ENCODE measurements around the gene SGMS1. TPM values are rescaled to one million over a fixed set of nuclear protein-coding genes. Genes with fewer than 3 reads are reported as not detected.

SGMS1 gene
- polyA plus RNA-seq, 2 of the 4 experiments (the other 2 are of a cell fraction), result 22.7 to 28.2 TPM

DNA sequence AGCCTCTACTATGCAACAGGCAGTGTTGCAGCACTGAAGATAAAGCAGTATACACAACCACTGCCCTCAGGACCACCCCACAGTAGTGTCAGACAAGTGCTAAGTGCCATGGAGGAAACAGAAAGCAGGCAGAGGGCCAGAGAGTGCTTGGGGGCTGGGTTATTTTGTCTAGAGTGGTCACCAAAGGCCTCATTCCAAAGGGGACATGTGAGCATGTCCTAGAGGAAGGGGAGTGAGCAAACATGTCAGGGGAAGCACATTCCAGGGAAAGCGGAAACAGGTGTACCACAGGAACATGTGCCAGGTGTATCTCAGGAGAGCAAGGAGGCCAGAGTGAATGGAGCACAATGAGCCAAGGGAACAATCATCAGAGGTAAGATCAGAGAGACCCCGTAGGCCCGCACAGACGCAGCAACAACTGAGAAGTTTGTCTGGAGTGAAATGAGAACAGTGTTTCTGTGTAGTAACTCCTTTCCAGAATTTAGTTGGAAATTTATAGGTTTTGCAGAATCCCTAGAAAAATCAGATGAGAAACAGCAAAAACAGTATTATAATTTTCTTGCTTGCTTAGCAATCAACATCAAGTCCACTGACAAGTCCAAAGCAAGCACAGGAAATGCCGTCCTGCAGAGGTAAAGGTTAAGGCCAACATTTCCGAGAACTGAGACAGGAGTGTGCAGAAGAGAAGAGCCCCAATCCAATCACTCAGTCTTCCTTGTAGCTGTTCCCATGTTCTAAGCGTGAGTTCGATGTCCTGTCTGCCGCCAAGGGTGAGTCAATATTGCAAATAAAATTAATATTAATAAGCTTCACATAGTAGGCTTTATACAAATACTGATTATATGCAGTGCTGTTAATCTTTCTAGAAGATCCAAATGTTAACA, 67.3 kb downstream of the SGMS1 start (continued):
- TF ChIP-seq NFE2L2 (conservative IDR thresholded peaks at IDR 0.05; ENCODE audit: low read length), result no peak
- TF ChIP-seq, protein P1, sequence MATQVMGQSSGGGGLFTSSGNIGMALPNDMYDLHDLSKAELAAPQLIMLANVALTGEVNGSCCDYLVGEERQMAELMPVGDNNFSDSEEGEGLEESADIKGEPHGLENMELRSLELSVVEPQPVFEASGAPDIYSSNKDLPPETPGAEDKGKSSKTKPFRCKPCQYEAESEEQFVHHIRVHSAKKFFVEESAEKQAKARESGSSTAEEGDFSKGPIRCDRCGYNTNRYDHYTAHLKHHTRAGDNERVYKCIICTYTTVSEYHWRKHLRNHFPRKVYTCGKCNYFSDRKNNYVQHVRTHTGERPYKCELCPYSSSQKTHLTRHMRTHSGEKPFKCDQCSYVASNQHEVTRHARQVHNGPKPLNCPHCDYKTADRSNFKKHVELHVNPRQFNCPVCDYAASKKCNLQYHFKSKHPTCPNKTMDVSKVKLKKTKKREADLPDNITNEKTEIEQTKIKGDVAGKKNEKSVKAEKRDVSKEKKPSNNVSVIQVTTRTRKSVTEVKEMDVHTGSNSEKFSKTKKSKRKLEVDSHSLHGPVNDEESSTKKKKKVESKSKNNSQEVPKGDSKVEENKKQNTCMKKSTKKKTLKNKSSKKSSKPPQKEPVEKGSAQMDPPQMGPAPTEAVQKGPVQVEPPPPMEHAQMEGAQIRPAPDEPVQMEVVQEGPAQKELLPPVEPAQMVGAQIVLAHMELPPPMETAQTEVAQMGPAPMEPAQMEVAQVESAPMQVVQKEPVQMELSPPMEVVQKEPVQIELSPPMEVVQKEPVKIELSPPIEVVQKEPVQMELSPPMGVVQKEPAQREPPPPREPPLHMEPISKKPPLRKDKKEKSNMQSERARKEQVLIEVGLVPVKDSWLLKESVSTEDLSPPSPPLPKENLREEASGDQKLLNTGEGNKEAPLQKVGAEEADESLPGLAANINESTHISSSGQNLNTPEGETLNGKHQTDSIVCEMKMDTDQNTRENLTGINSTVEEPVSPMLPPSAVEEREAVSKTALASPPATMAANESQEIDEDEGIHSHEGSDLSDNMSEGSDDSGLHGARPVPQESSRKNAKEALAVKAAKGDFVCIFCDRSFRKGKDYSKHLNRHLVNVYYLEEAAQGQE (IDR thresholded peaks at IDR 0.05), result no peak

DNA sequence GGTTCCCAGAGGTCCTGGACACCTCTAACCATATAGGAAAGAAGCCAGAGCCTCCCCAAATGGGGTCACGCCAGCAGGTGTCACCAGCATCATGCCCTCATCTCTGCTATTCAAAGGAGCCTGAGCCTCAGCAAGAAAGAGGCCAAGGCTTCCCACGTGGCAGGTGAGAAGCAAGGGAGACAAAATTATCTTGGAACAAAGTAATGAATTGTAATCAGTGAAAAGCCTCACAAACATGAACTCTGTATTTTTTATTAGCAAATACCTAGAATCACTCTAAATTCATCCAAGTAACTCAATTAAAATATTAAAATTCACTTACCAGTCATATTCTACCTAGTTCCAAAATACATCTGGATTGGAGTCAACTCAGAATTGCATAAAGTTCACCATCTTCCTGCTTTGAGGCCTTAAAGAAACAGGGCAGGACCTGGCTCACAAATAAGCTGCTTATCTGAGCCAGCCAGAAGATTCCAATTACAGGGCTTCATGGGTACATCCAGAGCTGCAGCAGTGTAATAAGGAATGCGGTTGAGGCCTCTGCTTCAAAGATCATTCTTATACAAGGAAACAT, 68.7 kb downstream of the SGMS1 start:
- FAIRE-seq (no peak), ATAC-seq (peak; percentile 64 to 76; a peak in 5 of 6 replicates), DNase-seq (ENCODE audit: low read depth in 1 of 2, low spot score in 1 of 2) (no peak)
- Histone ChIP-seq H3K4me2 (no peak overlapping the region), H3K27ac (no peak overlapping the region), H3K9me3 (no peaks in the 10 kb centered on the region), H3K4me1 (no peaks in the 10 kb centered on the region), H3K4me3 (no peak overlapping the region)
- ChIA-PET POLR2A (no interaction called here), CTCF (interaction anchor here (0.8 to 1.1 kb wide), 4 partner anchors 14 to 105 kb away, joined by 3 to 4 read pairs (median 3); partner anchors contain the start of gene SGMS1)
- no peak for TF ChIP-seq BHLHE40 (IDR thresholded peaks at IDR 0.05; ENCODE audit: low read depth, low read length)
- TF ChIP-seq ZFP36 (IDR thresholded peaks at IDR 0.05; ENCODE audit: borderline replicate concordance, partially characterized antibody), result no peak
- no peak for TF ChIP-seq RNF2 (IDR thresholded peaks at IDR 0.05; ENCODE audit: borderline replicate concordance, low read depth)
- TF ChIP-seq, protein P2, sequence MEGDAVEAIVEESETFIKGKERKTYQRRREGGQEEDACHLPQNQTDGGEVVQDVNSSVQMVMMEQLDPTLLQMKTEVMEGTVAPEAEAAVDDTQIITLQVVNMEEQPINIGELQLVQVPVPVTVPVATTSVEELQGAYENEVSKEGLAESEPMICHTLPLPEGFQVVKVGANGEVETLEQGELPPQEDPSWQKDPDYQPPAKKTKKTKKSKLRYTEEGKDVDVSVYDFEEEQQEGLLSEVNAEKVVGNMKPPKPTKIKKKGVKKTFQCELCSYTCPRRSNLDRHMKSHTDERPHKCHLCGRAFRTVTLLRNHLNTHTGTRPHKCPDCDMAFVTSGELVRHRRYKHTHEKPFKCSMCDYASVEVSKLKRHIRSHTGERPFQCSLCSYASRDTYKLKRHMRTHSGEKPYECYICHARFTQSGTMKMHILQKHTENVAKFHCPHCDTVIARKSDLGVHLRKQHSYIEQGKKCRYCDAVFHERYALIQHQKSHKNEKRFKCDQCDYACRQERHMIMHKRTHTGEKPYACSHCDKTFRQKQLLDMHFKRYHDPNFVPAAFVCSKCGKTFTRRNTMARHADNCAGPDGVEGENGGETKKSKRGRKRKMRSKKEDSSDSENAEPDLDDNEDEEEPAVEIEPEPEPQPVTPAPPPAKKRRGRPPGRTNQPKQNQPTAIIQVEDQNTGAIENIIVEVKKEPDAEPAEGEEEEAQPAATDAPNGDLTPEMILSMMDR (IDR thresholded peaks at IDR 0.05), result peak; percentile 25; the same call in 1 of the 3 replicates
- TF ChIP-seq, protein P3, sequence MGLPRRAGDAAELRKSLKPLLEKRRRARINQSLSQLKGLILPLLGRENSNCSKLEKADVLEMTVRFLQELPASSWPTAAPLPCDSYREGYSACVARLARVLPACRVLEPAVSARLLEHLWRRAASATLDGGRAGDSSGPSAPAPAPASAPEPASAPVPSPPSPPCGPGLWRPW (IDR thresholded peaks at IDR 0.05), result no peak
- TF ChIP-seq RAD21 (conservative IDR thresholded peaks at IDR 0.05 in 1 of 2, IDR thresholded peaks at IDR 0.05 in 1 of 2), result peak; percentile 41 to 43; a peak in 3 of 5 replicates
- no peak for TF ChIP-seq HOXB5 (CRISPR knock-in tag; IDR thresholded peaks at IDR 0.05)
- no peak for TF ChIP-seq ZC3H11A (IDR thresholded peaks at IDR 0.05)
- TF ChIP-seq, protein P4, sequence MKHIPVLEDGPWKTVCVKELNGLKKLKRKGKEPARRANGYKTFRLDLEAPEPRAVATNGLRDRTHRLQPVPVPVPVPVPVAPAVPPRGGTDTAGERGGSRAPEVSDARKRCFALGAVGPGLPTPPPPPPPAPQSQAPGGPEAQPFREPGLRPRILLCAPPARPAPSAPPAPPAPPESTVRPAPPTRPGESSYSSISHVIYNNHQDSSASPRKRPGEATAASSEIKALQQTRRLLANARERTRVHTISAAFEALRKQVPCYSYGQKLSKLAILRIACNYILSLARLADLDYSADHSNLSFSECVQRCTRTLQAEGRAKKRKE (CRISPR knock-in tag; IDR thresholded peaks at IDR 0.05; ENCODE audit: low read depth), result no peak
- TF ChIP-seq RARB (CRISPR knock-in tag; IDR thresholded peaks at IDR 0.05), result no peak
- TF ChIP-seq NFE2L2 (conservative IDR thresholded peaks at IDR 0.05; ENCODE audit: low read length), result no peak
- TF ChIP-seq HOXB13 (CRISPR knock-in tag; IDR thresholded peaks at IDR 0.05; ENCODE audit: low read depth), result no peak
- TF ChIP-seq, protein P5, sequence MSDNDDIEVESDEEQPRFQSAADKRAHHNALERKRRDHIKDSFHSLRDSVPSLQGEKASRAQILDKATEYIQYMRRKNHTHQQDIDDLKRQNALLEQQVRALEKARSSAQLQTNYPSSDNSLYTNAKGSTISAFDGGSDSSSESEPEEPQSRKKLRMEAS (IDR thresholded peaks at IDR 0.05), result no peak
- TF ChIP-seq SMC3 (IDR thresholded peaks at IDR 0.05), result no peak
- TF ChIP-seq KDM1A (IDR thresholded peaks at IDR 0.05; ENCODE audit: low read depth), result no peak
- 72% methylated on average over 3 of the region's 3 CpGs for WGBS (ENCODE audit: missing lambda C conversion rate)

Measured in A549 (cell line).